SU-DHL-6 (cell line): ENCODE data around the gene SUN5.

Experiments
- H2AFZ ChIP-seq: fragments of 200-600 bp; sonication (generic); 2 replicates; pipeline ENCODE4 v1.6.1; 2014; ENCODE audit warnings: low read depth, mild to moderate bottlenecking, moderate library complexity, mixed read lengths, antibody characterized with exemption, low read length; ENCODE audit not compliant: severe bottlenecking
- H3F3A ChIP-seq: fragments of 200-600 bp; shearing (Covaris generic); 2 replicates; pipeline ENCODE4 v1.6.0; 2016; ENCODE audit warnings: antibody characterized with exemption, mild to moderate bottlenecking; ENCODE audit not compliant: insufficient read depth
- H3K27ac ChIP-seq: fragments of 200-600 bp; sonication (generic); 2 replicates; pipeline ENCODE4 v1.5.1; 2016; ENCODE audit warnings: low read depth, mild to moderate bottlenecking, low read length, moderate library complexity, mixed read lengths
- H3K27me3 ChIP-seq: fragments of 200-600 bp; sonication (generic), shearing (Covaris generic); 2 replicates; pipeline ENCODE4 v1.6.0; 2014; ENCODE audit warnings: mild to moderate bottlenecking, low read length
- H3K36me3 ChIP-seq: fragments of 200-600 bp; sonication (generic); 2 replicates; pipeline ENCODE4 v1.6.1; 2014; ENCODE audit warnings: mild to moderate bottlenecking, low read length, mixed read lengths
- H3K4me2 ChIP-seq: fragments of 300-600, 200-600 bp; shearing (Covaris generic), sonication (generic); 2 replicates; pipeline ENCODE4 v1.6.0; 2014; ENCODE audit warnings: low read length, low read depth, mild to moderate bottlenecking; ENCODE audit not compliant: poor library complexity, severe bottlenecking
- H3K4me3 ChIP-seq: fragments of 200-600 bp; sonication (generic); 2 replicates; pipeline ENCODE4 v1.5.1; 2014; ENCODE audit warnings: antibody characterized with exemption, low read length, mild to moderate bottlenecking, mixed read lengths; ENCODE audit not compliant: insufficient read depth, poor library complexity, severe bottlenecking
- H3K79me2 ChIP-seq: fragments of 200-600 bp; sonication (generic); 2 replicates; pipeline ENCODE4 v1.6.1; 2014; ENCODE audit warnings: mild to moderate bottlenecking, low read length, moderate library complexity; ENCODE audit not compliant: insufficient read depth
- H3K9ac ChIP-seq: fragments of 200-600 bp; sonication (generic); 2 replicates; pipeline ENCODE4 v1.7.0; 2014; ENCODE audit warnings: mild to moderate bottlenecking, low read length
- H3K9me2 ChIP-seq: fragments of 200-600 bp; sonication (generic); replicated peaks from 2 replicates; pipeline ENCODE4 v1.6.1; 2014; ENCODE audit warnings: low read length; ENCODE audit not compliant: insufficient read depth
- H3K9me3 ChIP-seq: fragments of 200-600 bp; sonication (generic); 2 replicates; pipeline ENCODE4 v1.6.1; 2014; ENCODE audit warnings: low read length, mixed read lengths; ENCODE audit not compliant: insufficient read depth
- H4K20me1 ChIP-seq: fragments of 200-600 bp; sonication (generic); 2 replicates; pipeline ENCODE4 v1.6.1; 2014; ENCODE audit warnings: low read depth, mild to moderate bottlenecking, antibody characterized with exemption, low read length, moderate library complexity, mixed read lengths
- CTCF ChIP-seq: fragments of 200-600 bp; sonication (generic); IDR thresholded peaks from one replicate; pipeline ENCODE4 v1.5.1; 2017; ENCODE audit warnings: antibody characterized with exemption, mild to moderate bottlenecking, low read length, moderate library complexity; ENCODE audit not compliant: insufficient read depth, poor library complexity, severe bottlenecking
- EZH2phosphoT487 ChIP-seq: fragments of 200-600 bp; sonication (generic), shearing (Covaris generic); conservative IDR thresholded peaks from 2 replicates; pipeline ENCODE4 v1.6.1; 2018; ENCODE audit warnings: mild to moderate bottlenecking, antibody characterized with exemption, low read length, moderate library complexity, mixed read lengths

The SUN5 gene

GRCh38 chr20:32960849-32961731 lies 43.1 kb downstream of the SUN5 start:
- H3K27me3 ChIP-seq, result no peaks in the 10 kb centered on the region

GRCh38 chr20:32960222-32960518 lies 44.1 kb downstream of the SUN5 start:
- Histone ChIP-seq H2AFZ (no peak overlapping the region), H3F3A (no peaks in the 10 kb centered on the region), H3K27ac (no peak overlapping the region), H3K4me2 (no peak overlapping the region), H3K79me2 (no peaks in the 10 kb centered on the region), H3K9me2 (no peaks in the 10 kb centered on the region), H4K20me1 (no peaks in the 10 kb centered on the region), H3K9ac (no peak overlapping the region), H3K4me3 (no peak overlapping the region), H3K36me3 (peaks cover 7% of the 10 kb centered on the region; the same call in 1 of the 2 replicates), H3K9me3 (peaks cover 7% of the 10 kb centered on the region; the same call in 1 of the 2 replicates), H3K27me3 (no peaks in the 10 kb centered on the region)
- no peak for TF ChIP-seq CTCF

More at GRCh38 chr20:32960849-32961731, 43.1 kb downstream of the SUN5 start:
- TF ChIP-seq CTCF, result no peak
- TF ChIP-seq EZH2phosphoT487, result no peak
- H3K9ac ChIP-seq, result no peak overlapping the region
- H3K79me2 ChIP-seq, result no peaks in the 10 kb centered on the region
- H3F3A ChIP-seq, result no peaks in the 10 kb centered on the region
- H3K4me2 ChIP-seq, result no peak overlapping the region
- no peaks in the 10 kb centered on the region for H4K20me1 ChIP-seq
- H3K9me2 ChIP-seq, result no peaks in the 10 kb centered on the region
- H3K27ac ChIP-seq, result no peak overlapping the region
- peaks cover 7% of the 10 kb centered on the region; the same call in 1 of the 2 replicates for H3K9me3 ChIP-seq
- no peak overlapping the region for H3K4me3 ChIP-seq
- peaks cover 7% of the 10 kb centered on the region; the same call in 1 of the 2 replicates for H3K36me3 ChIP-seq
- no peak overlapping the region for H2AFZ ChIP-seq

- TF ChIP-seq EZH2phosphoT487 (no peak), CTCF (no peak)
- H3K36me3 ChIP-seq, result peaks cover 7% of the 10 kb centered on the region; the same call in 1 of the 2 replicates
- H3K27ac ChIP-seq, result no peak overlapping the region
- no peak overlapping the region for H3K9ac ChIP-seq
- H3F3A ChIP-seq, result no peaks in the 10 kb centered on the region
- no peaks in the 10 kb centered on the region for H3K79me2 ChIP-seq
- peaks cover 7% of the 10 kb centered on the region; the same call in 1 of the 2 replicates for H3K9me3 ChIP-seq
- no peaks in the 10 kb centered on the region for H3K9me2 ChIP-seq
- H4K20me1 ChIP-seq, result no peaks in the 10 kb centered on the region
- H3K4me3 ChIP-seq, result no peak overlapping the region
- no peak overlapping the region for H3K4me2 ChIP-seq
- no peaks in the 10 kb centered on the region for H3K27me3 ChIP-seq
- no peak overlapping the region for H2AFZ ChIP-seq
Observed at GRCh38 chr20:32959351-32960221, 44.6 kb downstream of the SUN5 start.
